NCI-H460 (cell line): Measurements from ENCODE around the gene KANK2. TPM values are rescaled to one million over a fixed set of nuclear protein-coding genes. Genes with fewer than 3 reads are reported as not detected.
"Not testable (repeated sequence)": the region's sequence is repeated elsewhere in the genome, so short reads cannot be mapped to it uniquely, and the experiment has no call there.

ENCODE experiments used
- DNase-seq: peaks from one replicate; pipeline ENCODE4 v3.0.0-alpha.2; 2016; ENCODE audit warnings: low read depth; ENCODE audit errors: extremely low read depth
- total RNA-seq: library from RNA; depleted of rRNA; stranded (reverse); fragments of >200 nt; shearing (Covaris generic); gene quantifications from 2 replicates; pipeline ENCODE4 v1.2.3, GENCODE V29; 2014

KANK2 gene
- total RNA-seq, 1 experiment from 2014 or later, result 14.2 TPM

GRCh38 chr19:11142528-11143171 is 54.7 kb downstream of the KANK2 start:
- DNase-seq, result peak; percentile 87

DNA sequence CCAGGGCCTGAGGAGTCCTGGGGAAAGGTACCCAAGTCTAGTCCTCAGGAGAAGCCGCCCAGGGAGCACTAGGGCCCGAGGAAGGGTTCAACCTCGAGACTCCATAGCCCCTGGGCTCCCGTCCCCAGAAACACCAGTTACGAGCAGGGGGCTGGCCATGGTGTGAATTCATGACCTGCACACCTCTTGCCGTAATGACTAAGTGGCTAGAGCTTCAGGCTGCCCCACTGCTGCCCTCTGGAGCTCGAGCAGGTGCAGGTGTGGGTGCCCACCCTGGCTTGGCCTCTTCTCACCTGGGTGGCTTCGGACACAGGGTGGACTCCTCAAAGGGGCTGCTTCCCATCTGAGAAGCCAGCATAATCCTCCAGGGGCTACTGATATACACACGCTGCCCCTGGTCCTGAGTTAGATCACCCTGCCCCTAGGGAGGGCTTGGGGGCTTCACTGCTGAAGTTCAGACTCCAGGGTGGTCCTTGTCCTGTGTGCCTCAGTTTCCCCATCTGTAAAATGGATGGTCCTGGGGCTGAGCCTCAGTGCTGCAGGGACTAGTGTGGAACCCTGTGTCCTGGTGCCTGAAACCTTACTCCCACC is 55.3 kb downstream of the KANK2 start:
- DNase-seq, result no peak

DNA sequence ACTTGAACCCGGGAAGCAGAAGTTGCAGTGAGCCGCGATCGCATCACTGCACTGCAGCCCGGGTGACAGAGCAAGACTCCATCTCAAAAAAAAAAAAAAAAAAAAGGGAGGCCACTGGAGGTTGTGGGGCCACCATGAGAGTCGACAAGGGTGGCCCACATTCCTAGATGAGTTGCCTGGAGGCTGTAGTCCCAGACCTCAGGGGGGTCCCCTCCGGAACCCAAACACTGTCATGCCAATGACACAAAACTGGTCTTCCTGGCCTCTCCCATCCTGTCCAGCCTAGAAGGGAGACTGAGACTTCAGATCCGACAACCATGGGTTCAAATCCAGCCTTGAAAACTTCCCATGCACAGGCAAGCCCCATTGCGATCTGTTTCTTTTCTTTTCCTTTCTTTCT is 56.4 kb downstream of the KANK2 start:
- no peak for DNase-seq

GRCh38 chr19:11140023-11140538 is 57.3 kb downstream of the KANK2 start:
- not testable (repeated sequence) for DNase-seq

GRCh38 chr19:11138601-11139300 is 58.6 kb downstream of the KANK2 start:
- DNase-seq, result peak; percentile 44

DNA sequence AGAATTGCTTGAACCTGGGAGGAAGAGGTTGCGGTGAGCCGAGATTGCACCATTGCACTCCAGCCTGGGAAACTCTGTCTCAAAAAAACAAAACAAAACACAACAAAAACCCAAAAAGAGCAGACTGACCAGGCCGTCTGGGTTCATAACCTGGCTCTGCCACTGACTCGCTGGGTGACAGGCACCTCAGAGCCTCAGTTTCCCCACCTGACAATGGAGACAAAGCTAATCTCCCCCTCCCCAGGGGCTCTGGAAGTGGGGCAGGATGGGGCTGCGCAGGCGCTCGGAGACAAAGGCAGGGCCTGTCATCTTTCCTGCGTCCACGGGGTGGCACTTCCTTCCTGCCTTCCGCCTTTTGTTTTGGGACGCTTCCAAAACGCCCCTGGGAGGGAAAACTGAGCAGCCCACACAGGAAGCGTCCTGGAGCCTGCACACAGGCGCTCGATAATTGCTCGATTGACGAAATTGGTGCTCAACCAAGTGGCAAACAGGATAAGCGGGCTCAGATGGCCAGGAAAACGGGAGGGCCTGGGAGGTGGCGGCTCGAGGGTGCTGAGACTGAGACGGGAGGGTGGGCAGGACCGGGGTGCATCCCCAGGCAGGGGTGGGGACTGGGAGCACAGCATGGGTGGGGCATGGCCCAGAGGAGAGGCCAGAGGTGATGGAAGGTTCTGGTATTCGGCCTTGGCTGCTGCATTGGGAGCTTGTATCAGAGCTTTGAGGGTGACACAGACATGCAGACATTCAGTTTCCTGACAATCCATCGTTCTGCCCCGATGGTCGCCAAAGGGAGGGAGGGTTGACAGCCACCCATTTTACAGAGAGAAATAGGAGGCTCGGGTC is 59.6 kb downstream of the KANK2 start:
- peak; percentile 88 for DNase-seq

DNA sequence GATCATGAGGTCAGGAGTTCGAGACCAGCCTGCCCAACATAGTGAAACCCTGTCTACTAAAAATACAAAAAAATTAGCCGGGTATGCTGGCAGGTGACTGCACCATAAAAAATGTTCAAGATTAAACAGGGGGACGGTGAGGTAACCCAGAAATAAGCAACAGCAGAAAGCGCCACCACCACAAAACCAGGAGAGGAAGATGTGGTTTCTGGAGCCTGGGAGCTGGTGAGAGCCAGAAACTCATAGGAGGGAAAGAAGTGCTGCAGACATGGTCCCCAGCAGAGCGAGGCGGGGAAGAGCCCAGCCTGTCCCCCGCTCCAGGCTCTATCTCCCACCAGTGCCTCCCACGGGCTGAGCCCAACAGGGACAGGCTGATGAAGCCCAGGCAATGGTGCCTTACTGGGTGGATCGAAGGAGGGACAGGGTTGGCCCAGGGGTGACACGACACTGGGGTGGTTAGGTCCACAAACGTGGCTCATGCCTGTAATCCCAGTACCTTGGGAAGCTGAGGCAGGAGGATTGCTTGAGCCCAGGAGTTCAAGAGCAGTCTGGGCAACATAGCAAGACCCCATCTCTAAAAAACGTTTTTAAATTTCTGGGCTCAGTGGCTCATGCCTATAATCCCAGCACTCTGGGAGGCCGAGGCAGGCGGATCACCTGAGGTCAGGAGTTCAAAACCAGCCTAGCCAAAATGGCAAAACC is 60.8 kb downstream of the KANK2 start:
- DNase-seq, result no peak

DNA sequence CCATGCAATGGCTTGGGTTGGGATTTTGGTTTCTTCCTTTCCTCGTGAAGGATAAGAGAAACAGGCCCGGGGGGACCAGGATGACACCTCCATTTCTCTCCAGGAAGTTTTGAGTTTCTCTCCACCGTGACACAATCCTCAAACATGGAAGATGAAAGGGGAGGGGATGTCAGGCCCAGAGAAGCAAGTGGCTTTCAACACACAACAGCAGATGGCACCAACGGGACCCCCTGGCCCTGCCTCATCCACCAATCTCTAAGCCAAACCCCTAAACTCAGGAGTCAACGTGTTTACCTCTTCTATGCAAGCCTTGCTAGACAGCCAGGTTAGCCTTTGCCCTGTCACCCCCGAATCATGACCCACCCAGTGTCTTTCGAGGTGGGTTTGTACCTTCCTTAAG is 65.9 kb downstream of the KANK2 start:
- DNase-seq, result no peak

DNA sequence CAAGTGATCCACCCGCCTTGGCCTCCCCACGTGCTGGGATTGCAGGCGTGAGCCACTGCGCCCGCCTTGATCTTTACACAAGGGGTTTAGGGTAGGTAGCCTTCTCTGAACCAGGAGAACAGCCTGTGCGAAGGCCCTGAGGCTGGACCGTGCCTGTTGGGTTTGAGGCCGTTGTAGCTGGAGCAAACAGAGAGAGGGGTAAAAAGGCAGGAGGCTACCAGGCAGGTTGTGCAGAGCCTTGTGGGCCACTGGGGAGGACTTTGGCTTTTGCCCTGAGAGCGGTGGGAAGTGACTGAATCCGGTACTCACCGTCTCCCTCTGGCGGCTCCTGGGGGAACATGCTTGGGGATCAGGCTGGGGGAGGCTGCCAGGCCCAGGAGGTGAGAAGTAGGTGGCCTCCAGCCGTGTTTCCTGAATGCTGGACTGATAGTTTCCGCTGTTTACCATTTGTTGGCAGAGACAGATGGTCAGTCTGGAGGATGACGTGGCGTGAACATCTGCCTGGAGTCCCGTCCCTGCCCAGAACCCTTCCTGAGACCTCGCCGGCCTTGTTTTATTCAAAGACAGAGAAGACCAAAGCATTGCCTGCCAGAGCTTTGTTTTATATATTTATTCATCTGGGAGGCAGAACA is 66.4 kb downstream of the KANK2 start:
- peak; percentile 70 for DNase-seq

DNA sequence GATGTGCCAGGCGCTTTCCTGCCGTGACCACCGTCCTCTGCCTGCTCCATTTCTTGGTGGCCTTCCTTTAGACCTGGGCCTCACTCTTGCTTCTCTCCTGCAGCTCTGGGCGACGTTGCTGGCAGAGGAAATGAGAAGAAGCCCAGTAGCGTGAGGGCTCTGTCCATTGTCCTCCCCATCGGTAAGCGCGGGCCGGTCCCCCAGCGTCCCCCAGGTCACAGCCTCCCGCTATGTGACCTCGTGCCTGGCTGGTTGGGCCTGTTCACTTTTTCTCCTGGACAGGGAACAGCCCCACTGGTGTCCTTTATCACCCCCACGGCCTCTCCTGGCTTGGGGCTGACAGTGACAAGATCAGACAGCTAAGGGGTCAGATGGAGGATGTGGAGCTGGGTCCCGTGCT is 69.4 kb downstream of the KANK2 start:
- DNase-seq, result no peak

GRCh38 chr19:11125994-11126685 is 71.2 kb downstream of the KANK2 start:
- peak; percentile 72 for DNase-seq

GRCh38 chr19:11124157-11124556 is 73.2 kb downstream of the KANK2 start:
- DNase-seq, result not testable (repeated sequence)

- DNase-seq, result no peak
Measured at GRCh38 chr19:11123114-11123513, 74.2 kb downstream of the KANK2 start.

DNA sequence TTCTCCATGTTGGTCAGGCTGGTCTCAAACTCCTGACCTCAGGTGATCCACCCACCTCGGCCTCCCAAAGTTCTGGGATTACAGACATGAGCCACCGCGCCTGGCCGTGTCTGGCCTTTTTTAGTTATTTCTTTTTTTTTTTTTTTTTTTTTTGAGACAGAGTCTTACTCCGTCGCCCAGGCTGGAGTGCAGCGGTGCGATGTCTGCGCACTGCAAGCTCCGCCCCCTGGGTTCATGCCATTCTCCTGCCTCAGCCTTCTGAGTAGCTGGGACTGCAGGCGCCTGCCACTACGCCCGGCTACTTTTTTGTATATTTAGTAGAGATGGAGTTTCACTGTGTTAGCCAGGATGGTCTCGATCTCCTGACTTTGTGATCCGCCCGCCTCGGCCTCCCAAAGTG is 75.4 kb downstream of the KANK2 start:
- DNase-seq, result not testable (repeated sequence)

DNA sequence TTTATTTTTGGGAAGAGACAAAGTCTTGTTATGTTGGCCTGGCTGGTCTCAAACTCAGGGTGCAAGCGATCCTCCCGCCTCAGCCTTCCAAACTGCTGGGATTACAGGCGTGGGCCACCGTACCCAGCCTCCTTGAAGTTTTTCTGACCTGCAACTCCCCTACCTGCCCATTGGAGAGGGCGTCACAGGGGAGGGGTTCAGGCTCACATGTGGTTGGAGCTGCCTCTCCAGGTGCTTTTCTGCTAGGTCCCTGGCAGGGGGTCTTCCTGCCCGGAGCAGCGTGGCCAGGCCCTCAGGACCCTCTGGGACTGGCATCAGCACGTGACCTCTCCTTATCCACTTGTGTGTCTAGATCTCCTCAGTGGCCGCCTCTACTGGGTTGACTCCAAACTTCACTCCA is 80.8 kb downstream of the KANK2 start:
- no peak for DNase-seq

DNA sequence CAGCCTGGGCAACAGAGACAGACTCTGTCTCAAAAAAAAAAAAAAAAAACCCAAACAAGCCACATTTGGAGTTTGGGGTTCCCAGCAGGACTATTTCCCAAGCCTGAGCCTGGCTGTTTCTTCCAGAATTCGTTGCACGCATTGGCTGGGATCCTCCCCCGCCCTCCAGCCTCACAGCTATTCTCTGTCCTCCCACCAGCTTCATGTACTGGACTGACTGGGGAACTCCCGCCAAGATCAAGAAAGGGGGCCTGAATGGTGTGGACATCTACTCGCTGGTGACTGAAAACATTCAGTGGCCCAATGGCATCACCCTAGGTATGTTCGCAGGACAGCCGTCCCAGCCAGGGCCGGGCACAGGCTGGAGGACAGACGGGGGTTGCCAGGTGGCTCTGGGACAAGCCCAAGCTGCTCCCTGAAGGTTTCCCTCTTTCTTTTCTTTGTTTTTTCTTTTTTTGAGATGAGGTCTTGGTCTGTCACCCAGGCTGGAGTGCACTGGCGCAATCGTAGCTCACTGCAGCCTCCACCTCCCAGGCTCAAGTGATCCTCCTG is 81.4 kb downstream of the KANK2 start:
- no peak for DNase-seq

DNA sequence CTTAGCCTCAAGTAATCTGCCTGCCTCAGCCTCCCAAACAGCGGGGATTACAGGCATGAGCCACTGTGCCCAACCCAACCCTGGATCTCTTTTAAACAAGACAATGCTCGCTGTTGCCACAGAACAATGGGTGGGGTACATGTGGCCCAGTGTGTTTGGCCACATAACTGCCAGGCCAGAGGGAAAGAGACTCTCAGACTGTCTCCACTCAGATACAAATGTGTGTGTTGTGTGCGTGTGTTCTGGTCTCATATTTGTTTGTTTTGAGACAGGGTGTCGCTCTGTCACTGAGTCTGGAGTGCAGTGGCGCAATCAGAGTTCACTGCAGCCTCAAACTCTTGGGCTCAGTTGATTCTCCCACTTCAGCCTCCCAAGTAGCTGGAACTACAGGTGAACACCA is 82.3 kb downstream of the KANK2 start:
- no peak for DNase-seq
